Muscle layer of duodenum (tissue), 2 donors: ENCODE results near the gene OR10H1.

ENCODE experiments used
- H3K27ac ChIP-seq: one replicate; pipeline ENCODE4 v1.7.0; 2013; ENCODE audit warnings: mild to moderate bottlenecking, low read length
- H3K27me3 ChIP-seq: one replicate; pipeline ENCODE4 v1.7.0; 2013; ENCODE audit warnings: low read depth, mild to moderate bottlenecking, control low read depth, low read length
- H3K36me3 ChIP-seq, 2 donors: one replicate each; pipeline ENCODE4 v1.7.0; 2013; ENCODE audit warnings: low read length in 2 of 2, control low read depth in 1 of 2, mild to moderate bottlenecking in 1 of 2; ENCODE audit not compliant: insufficient read depth in 2 of 2, control insufficient read depth in 1 of 2
- H3K4me1 ChIP-seq, 2 donors: one replicate each; pipeline ENCODE4 v1.7.0; 2013; ENCODE audit warnings: low read length in 2 of 2, mild to moderate bottlenecking in 2 of 2, control low read depth in 1 of 2, moderate library complexity in 1 of 2; ENCODE audit not compliant: insufficient read depth in 2 of 2, control insufficient read depth in 1 of 2
- H3K4me3 ChIP-seq, 2 donors: one replicate each; pipeline ENCODE4 v1.7.0; 2013; ENCODE audit warnings: low read length in 2 of 2, low read depth in 1 of 2, mild to moderate bottlenecking in 1 of 2
- H3K9me3 ChIP-seq, 2 donors: one replicate each; pipeline ENCODE4 v1.7.0; 2013; ENCODE audit warnings: low read length in 2 of 2, control low read depth in 1 of 2, mild to moderate bottlenecking in 1 of 2; ENCODE audit not compliant: control insufficient read depth in 1 of 2
- donor health status: healthy.

The OR10H1 gene

DNA sequence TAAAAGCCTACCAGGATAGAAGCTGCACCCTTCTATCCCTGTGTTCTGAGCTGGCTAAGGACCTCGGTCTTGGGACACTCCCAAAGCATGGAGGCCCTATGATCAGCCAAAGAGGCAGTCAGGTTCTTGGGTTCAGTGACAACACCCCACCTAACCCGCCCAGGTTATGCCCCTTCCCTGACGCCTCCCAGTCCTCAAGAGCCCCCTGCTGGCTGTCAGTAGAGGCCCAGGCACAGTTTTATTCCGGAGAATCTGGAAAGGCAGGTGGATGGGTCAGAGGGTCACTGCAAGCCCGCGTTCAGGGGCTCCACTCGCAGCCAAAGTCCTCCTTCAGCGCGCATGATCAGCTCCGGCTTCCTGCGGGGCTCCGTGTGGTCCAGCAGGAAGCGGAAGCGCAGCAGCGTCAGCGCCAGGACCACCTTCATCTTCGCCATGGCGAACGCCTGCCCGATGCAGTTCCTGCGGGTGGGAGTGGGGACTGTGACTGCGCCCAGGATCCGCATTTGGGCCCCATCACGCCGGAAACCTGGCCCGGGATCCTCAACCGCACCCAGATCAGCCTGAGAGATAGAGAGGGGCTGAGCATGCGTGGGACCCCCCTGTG, 55.4 kb downstream of the OR10H1 start:
- Histone ChIP-seq H3K27ac (no peak overlapping the region), H3K4me1 (no peaks in the 10 kb centered on the region), H3K36me3 (no peaks in the 10 kb centered on the region), H3K27me3 (peaks cover 3% of the 10 kb centered on the region), H3K9me3 (no peaks in the 10 kb centered on the region), H3K4me3 (no peak overlapping the region)

GRCh38 chr19:15758379-15758778, 57.1 kb downstream of the OR10H1 start:
- Histone ChIP-seq H3K27me3 (peaks cover 3% of the 10 kb centered on the region), H3K36me3 (no peaks in the 10 kb centered on the region), H3K4me3 (no peak overlapping the region), H3K27ac (no peak overlapping the region), H3K4me1 (no peaks in the 10 kb centered on the region), H3K9me3 (no peaks in the 10 kb centered on the region)
